Endothelial cell of umbilical vein (primary cell): ENCODE data around the gene FHIT. TPM values are rescaled to one million over a fixed set of nuclear protein-coding genes. Genes with fewer than 3 reads are reported as not detected.

Experiments used
- BruUV-seq: library from RNA; stranded (reverse); fragments of 400-500 nt; replicated peaks from 2 replicates; lab custom pipeline; 2021; lab: Mats Ljungman, UMichigan
- CTCF ChIA-PET: fragments of 300-600, 350-600 bp; sonication (Branson Sonifier 250); formaldehyde crosslinking; loops from one replicate; lab custom pipeline; 2021; ENCODE audit warnings: antibody characterized with exemption, inconsistent platforms; lab: Charles Lee
- POLR2A ChIA-PET: fragments of 300-600, 350-600 bp; sonication (Branson Sonifier 250); formaldehyde crosslinking; loops from one replicate; lab custom pipeline; 2021; ENCODE audit warnings: antibody characterized with exemption, inconsistent platforms; lab: Charles Lee
- DNase-seq: peaks from one replicate; pipeline ENCODE4 v3.0.0-alpha.2; 2011; ENCODE audit warnings: low read depth, low spot score
- FAIRE-seq: peaks from 2 replicates; lab custom pipeline; 2011; peaks lifted over from hg19 to GRCh38; lab: Jason Lieb, UNC
- H2AFZ ChIP-seq: 2 replicates; pipeline ENCODE4 v1.6.0; 2012; ENCODE audit warnings: low read depth, low read length, control low read depth, inconsistent platforms
- H3K27ac ChIP-seq: 2 replicates; pipeline ENCODE4 v1.5.1; 2011; ENCODE audit warnings: low read depth, mild to moderate bottlenecking, control low read depth, low read length, moderate library complexity; ENCODE audit not compliant: insufficient read depth
- H3K27me3 ChIP-seq, 2 experiments: 2 replicates each; pipeline versions ENCODE4 v1.6.0 to v1.6.1; 2011; ENCODE audit warnings: low read length in 2 of 2, mixed read lengths in 1 of 2; ENCODE audit not compliant: control insufficient read depth in 2 of 2, insufficient read depth in 2 of 2
- H3K36me3 ChIP-seq, 2 experiments: 2 replicates in 1 of 2; 3 replicates in 1 of 2; pipeline ENCODE4 v1.5.1; 2011; ENCODE audit warnings: low read length in 2 of 2, mild to moderate bottlenecking in 1 of 2, moderate library complexity in 1 of 2; ENCODE audit not compliant: control insufficient read depth in 2 of 2, insufficient read depth in 2 of 2; ENCODE audit errors: extremely low read depth in 1 of 2
- H3K4me1 ChIP-seq: 3 replicates; pipeline ENCODE4 v1.5.1; 2011; ENCODE audit warnings: mild to moderate bottlenecking, low read length; ENCODE audit not compliant: control insufficient read depth, insufficient read depth; ENCODE audit errors: extremely low read depth
- H3K4me2 ChIP-seq: 2 replicates; pipeline ENCODE4 v1.6.1; 2011; ENCODE audit warnings: low read length, control low read depth, mixed read lengths; ENCODE audit not compliant: insufficient read depth
- H3K4me3 ChIP-seq, 3 experiments: fragments of 200-600 bp in 1 of 3; sonication (generic), shearing (Covaris generic) in 1 of 3; replicated peaks in 1 of 3; 2 replicates each; pipeline ENCODE4 v1.5.1; 2011 to 2016; ENCODE audit warnings: control low read depth in 3 of 3, low read length in 3 of 3, mild to moderate bottlenecking in 2 of 3, inconsistent platforms in 1 of 3, low read depth in 1 of 3, moderate library complexity in 1 of 3; ENCODE audit not compliant: insufficient read depth in 1 of 3
- H3K79me2 ChIP-seq: 2 replicates; pipeline ENCODE4 v1.6.0; 2012; ENCODE audit warnings: low read length, inconsistent platforms; ENCODE audit not compliant: control insufficient read depth, insufficient read depth
- H3K9ac ChIP-seq: replicated peaks from 2 replicates; pipeline ENCODE3; 2011; ENCODE audit warnings: low read length, control low read depth; ENCODE audit not compliant: insufficient read depth; ENCODE audit errors: extremely low read depth
- H3K9me1 ChIP-seq: replicated peaks from 3 replicates; pipeline ENCODE4 v1.6.0; 2011; ENCODE audit warnings: mild to moderate bottlenecking, low read length; ENCODE audit not compliant: control insufficient read depth, insufficient read depth; ENCODE audit errors: extremely low read depth
- H3K9me3 ChIP-seq: replicated peaks from 2 replicates; pipeline ENCODE4 v1.5.1; 2012; ENCODE audit warnings: low read length, inconsistent platforms; ENCODE audit not compliant: control insufficient read depth, insufficient read depth
- H4K20me1 ChIP-seq: replicated peaks from 2 replicates; pipeline ENCODE3; 2011; ENCODE audit warnings: mild to moderate bottlenecking, low read length; ENCODE audit not compliant: control insufficient read depth, insufficient read depth; ENCODE audit errors: extremely low read depth
- CTCF ChIP-seq, 2 donors: IDR thresholded peaks; 1 replicate in 1 of 2; 2 replicates in 1 of 2; pipeline ENCODE4 v1.5.1; 2011; ENCODE audit warnings: low read length in 2 of 2, mild to moderate bottlenecking in 2 of 2, moderate library complexity in 2 of 2, control low read depth in 1 of 2, inconsistent platforms in 1 of 2, low read depth in 1 of 2; ENCODE audit not compliant: insufficient read depth in 1 of 2; ENCODE audit errors: extremely low read depth in 1 of 2
- EZH2 ChIP-seq: IDR thresholded peaks from 2 replicates; pipeline ENCODE4 v1.6.1; 2012; ENCODE audit warnings: borderline replicate concordance, low read depth, mild to moderate bottlenecking, moderate library complexity, low read length, inconsistent platforms; ENCODE audit not compliant: severe bottlenecking
- FOS ChIP-seq: IDR thresholded peaks from 2 replicates; pipeline ENCODE4 v1.6.1; 2011; ENCODE audit warnings: mild to moderate bottlenecking, low read length, moderate library complexity, borderline replicate concordance; ENCODE audit not compliant: insufficient read depth
- GATA2 ChIP-seq: IDR thresholded peaks from 2 replicates; pipeline ENCODE4 v1.7.0; 2011; ENCODE audit warnings: low read depth, mild to moderate bottlenecking, moderate library complexity, mixed read lengths, low read length; ENCODE audit not compliant: insufficient read length, insufficient read depth
- JUN ChIP-seq: IDR thresholded peaks from 2 replicates; pipeline ENCODE4 v1.6.1; 2011; ENCODE audit warnings: borderline replicate concordance, low read depth; ENCODE audit not compliant: insufficient read length, insufficient read depth
- MYC ChIP-seq: IDR thresholded peaks from one replicate; pipeline ENCODE4 v1.6.1; 2011; ENCODE audit warnings: mild to moderate bottlenecking, low read depth, low read length
- POLR2A ChIP-seq: IDR thresholded peaks from 2 replicates; pipeline ENCODE4 v1.6.1; 2012; ENCODE audit warnings: low read depth, mild to moderate bottlenecking, control low read depth, low read length
- POLR2AphosphoS5 ChIP-seq: IDR thresholded peaks from 2 replicates; pipeline ENCODE4 v1.6.1; 2012; ENCODE audit warnings: low read depth, mild to moderate bottlenecking, control low read depth, low read length, moderate library complexity; ENCODE audit not compliant: insufficient read depth
- dilution Hi-C: fragments of 300-500 bp; cut with MboI; formaldehyde crosslinking; loops from one replicate; pipeline ENCODE4 v1.15.0; 2019; ENCODE audit warnings: low sequenced_read_pairs; ENCODE audit not compliant: extremely low pct_ligation_motif_present
- intact Hi-C: fragments of 100-400 bp; cut with micrococcal nuclease; formaldehyde crosslinking; loops from one replicate; pipeline ENCODE4 v1.10.0; 2022
- polyA plus RNA-seq, 4 experiments: library from polyadenylated mRNA; depleted of rRNA in 3 of 4; stranded (reverse) in 3 of 4; unstranded in 1 of 4; fragments of >200 nt; gene quantifications; 2 replicates each; pipeline versions ENCODE4 v1.2.1 to v1.2.3, GENCODE V29; 2011 to 2012; ENCODE audit warnings: missing spikeins in 1 of 4
- total RNA-seq: library from RNA; stranded (reverse); gene quantifications from 2 replicates; pipeline ENCODE4 v1.2.3, GENCODE V29; 2021
- TF ChIP-seq, protein P1 (sequence below): IDR thresholded peaks from 2 replicates; pipeline ENCODE4 v1.6.1; 2011; ENCODE audit not compliant: insufficient read depth, insufficient read length

Gene FHIT
- total and polyA plus RNA-seq, 2 donors (not counting 3 experiments of a cell fraction or from before 2014, with no cell fraction given), result 0.47 to 2.2 TPM

- Histone ChIP-seq H3K36me3 (no peaks in the 10 kb centered on the region), H3K4me3 (no peak overlapping the region), H3K27me3 (no peaks in the 10 kb centered on the region), H3K27ac (no peak overlapping the region), H3K9me1 (no peaks in the 10 kb centered on the region), H3K4me1 (no peaks in the 10 kb centered on the region), H3K4me2 (no peak overlapping the region), H3K79me2 (no peaks in the 10 kb centered on the region), H2AFZ (no peak overlapping the region), H3K9me3 (peaks cover 3% of the 10 kb centered on the region), H4K20me1 (no peaks in the 10 kb centered on the region), H3K9ac (no peak overlapping the region)
- intact Hi-C loops, result no loop called here
- ChIA-PET CTCF (no interaction called here), POLR2A (no interaction called here)
- FAIRE-seq (no peak), DNase-seq (no peak)
- no TSS peak for BruUV-seq
- dilution Hi-C loops, result no loop called here
- no peak for TF ChIP-seq POLR2A
- no peak for TF ChIP-seq CTCF (IDR thresholded peaks at IDR 0.05; ENCODE audit: extremely low read depth in 1 of 2, insufficient read depth in 1 of 2, low read depth in 1 of 2, low read length in 2 of 2)
- no peak for TF ChIP-seq FOS
- TF ChIP-seq GATA2, result no peak
Measured at GRCh38 chr3:59914251-59914650, 1337.0 kb downstream of the FHIT start.

GRCh38 chr3:59913645-59914044, 1337.6 kb downstream of the FHIT start:
- Histone ChIP-seq H3K27ac (no peak overlapping the region), H3K4me3 (no peak overlapping the region), H3K4me1 (no peaks in the 10 kb centered on the region), H3K36me3 (no peaks in the 10 kb centered on the region), H3K9ac (no peak overlapping the region), H2AFZ (no peak overlapping the region), H3K9me3 (peaks cover 2% of the 10 kb centered on the region), H3K79me2 (no peaks in the 10 kb centered on the region), H3K27me3 (no peaks in the 10 kb centered on the region), H3K9me1 (no peaks in the 10 kb centered on the region), H3K4me2 (no peak overlapping the region), H4K20me1 (no peaks in the 10 kb centered on the region)
- POLR2A ChIA-PET, result no interaction called here
- FAIRE-seq (no peak), DNase-seq (no peak)
- dilution Hi-C loops, result no loop called here
- no TSS peak for BruUV-seq
- TF ChIP-seq POLR2AphosphoS5 (no peak), EZH2 (no peak), FOS (no peak), MYC (no peak), CTCF (IDR thresholded peaks at IDR 0.05; ENCODE audit: extremely low read depth in 1 of 2, insufficient read depth in 1 of 2, low read depth in 1 of 2, low read length in 2 of 2) (no peak), JUN (no peak), GATA2 (no peak), POLR2A (no peak)
- TF ChIP-seq, protein P1, sequence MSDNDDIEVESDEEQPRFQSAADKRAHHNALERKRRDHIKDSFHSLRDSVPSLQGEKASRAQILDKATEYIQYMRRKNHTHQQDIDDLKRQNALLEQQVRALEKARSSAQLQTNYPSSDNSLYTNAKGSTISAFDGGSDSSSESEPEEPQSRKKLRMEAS, result no peak
- intact Hi-C loops, result no loop called here
- CTCF ChIA-PET, result no interaction called here
